Erythroblast (primary cell): ENCODE data around the gene UNC13C.

Source experiments
- GATA1 ChIP-seq: IDR thresholded peaks from 2 replicates; pipeline ENCODE4 v1.6.1; 2011; ENCODE audit warnings: low read depth, mild to moderate bottlenecking, control low read depth, low read length, moderate library complexity
- POLR2A ChIP-seq: IDR thresholded peaks from 2 replicates; pipeline ENCODE4 v1.6.1; 2011; ENCODE audit warnings: mild to moderate bottlenecking, low read length

GRCh38 chr15:54559405-54560069, 581.3 kb downstream of the UNC13C start:
- TF ChIP-seq POLR2A = no peak
- no peak for TF ChIP-seq GATA1
